Measurements from ENCODE around the gene SLC12A8. TPM values are rescaled to one million over a fixed set of nuclear protein-coding genes. Genes with fewer than 3 reads are reported as not detected.

SLC12A8 gene
- total RNA-seq, 1 experiment from 2014 or later: 9.3 TPM

GRCh38 chr3:125119752-125120378 is 92.7 kb downstream of the SLC12A8 start:
- no peak for DNase-seq (ENCODE audit: extremely low read depth, low read depth)

- no peak for DNase-seq (ENCODE audit: extremely low read depth, low read depth)
Measured at GRCh38 chr3:125118600-125118999, 93.9 kb downstream of the SLC12A8 start.

- DNase-seq (ENCODE audit: extremely low read depth, low read depth): no peak
Measured at GRCh38 chr3:125117631-125118191, 94.8 kb downstream of the SLC12A8 start.

GRCh38 chr3:125116311-125117080 is 96.1 kb downstream of the SLC12A8 start:
- DNase-seq (ENCODE audit: extremely low read depth, low read depth): no peak

- DNase-seq (ENCODE audit: extremely low read depth, low read depth): no peak
Measured at GRCh38 chr3:125115640-125116039, 96.9 kb downstream of the SLC12A8 start.

GRCh38 chr3:125112981-125113380 is 99.6 kb downstream of the SLC12A8 start:
- DNase-seq (ENCODE audit: extremely low read depth, low read depth): no peak

- no peak for DNase-seq (ENCODE audit: extremely low read depth, low read depth)
Measured at GRCh38 chr3:125110876-125111480, 101.6 kb downstream of the SLC12A8 start.

- peak; percentile 7 for DNase-seq (ENCODE audit: extremely low read depth, low read depth)
Measured at GRCh38 chr3:125110016-125110875, 102.3 kb downstream of the SLC12A8 start.

- DNase-seq (ENCODE audit: extremely low read depth, low read depth): no peak
Measured at GRCh38 chr3:125109536-125109925, 103.0 kb downstream of the SLC12A8 start.

GRCh38 chr3:125108833-125109535 is 103.6 kb downstream of the SLC12A8 start:
- DNase-seq (ENCODE audit: extremely low read depth, low read depth): no peak

- peak; percentile 71 for DNase-seq (ENCODE audit: extremely low read depth, low read depth)
Measured at GRCh38 chr3:125107861-125108567, 104.5 kb downstream of the SLC12A8 start.

GRCh38 chr3:125107363-125107762 is 105.2 kb downstream of the SLC12A8 start:
- DNase-seq (ENCODE audit: extremely low read depth, low read depth): no peak

GRCh38 chr3:125105116-125105515 is 107.4 kb downstream of the SLC12A8 start:
- DNase-seq (ENCODE audit: extremely low read depth, low read depth): no peak

- no peak for DNase-seq (ENCODE audit: extremely low read depth, low read depth)
Measured at GRCh38 chr3:125104639-125105038, 107.9 kb downstream of the SLC12A8 start.

GRCh38 chr3:125103406-125103805 is 109.1 kb downstream of the SLC12A8 start:
- no peak for DNase-seq (ENCODE audit: extremely low read depth, low read depth)

- DNase-seq (ENCODE audit: extremely low read depth, low read depth): no peak
Measured at GRCh38 chr3:125102470-125102869, 110.1 kb downstream of the SLC12A8 start.

- DNase-seq (ENCODE audit: extremely low read depth, low read depth): no peak
Measured at GRCh38 chr3:125098611-125099291, 113.8 kb downstream of the SLC12A8 start.

GRCh38 chr3:125090649-125091048 is 121.9 kb downstream of the SLC12A8 start:
- no peak for DNase-seq (ENCODE audit: extremely low read depth, low read depth)
